ENCODE measurements around the gene PDIA5.
A peak's percentile ranks its signal among the peaks of the same experiment; 100 is the strongest.

Gene PDIA5

GRCh38 chr3:123186695-123187094, 119.9 kb downstream of the PDIA5 start:
- DNase-seq = no peak

- no peak for DNase-seq
These were observed 121.2 kb downstream of the PDIA5 start for GRCh38 chr3:123188058-123188457.

DNA sequence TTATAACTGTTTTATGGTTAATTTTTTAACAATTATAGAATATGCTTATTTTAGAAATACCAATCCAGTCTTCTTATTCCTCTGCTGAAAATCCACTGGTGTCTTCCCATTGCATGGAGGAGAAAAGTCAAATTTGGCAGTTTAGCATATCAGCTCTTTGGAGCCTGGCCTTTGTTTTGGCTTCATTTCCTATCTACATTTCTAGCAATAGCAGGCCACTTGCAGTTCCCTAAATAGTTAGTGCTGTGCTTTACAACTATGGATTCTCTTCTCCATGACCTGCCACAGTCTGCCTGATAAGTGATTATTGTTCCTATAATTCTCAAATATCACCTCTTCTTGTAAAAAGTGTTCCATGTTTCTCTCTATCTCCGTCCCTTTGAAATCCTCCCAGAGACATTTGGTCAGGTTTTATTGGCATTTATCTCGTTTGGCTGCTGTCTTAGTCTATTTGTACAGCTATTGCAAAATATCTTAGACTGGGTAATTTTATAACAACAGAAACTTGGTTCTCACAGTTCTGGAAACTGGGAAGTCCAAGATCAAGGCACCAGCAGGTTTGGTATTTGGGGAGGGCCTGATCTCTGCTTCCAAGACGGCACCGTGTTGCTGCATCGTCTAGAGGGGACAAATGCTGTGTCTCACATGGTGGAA, 126.8 kb downstream of the PDIA5 start:
- no peak for DNase-seq

GRCh38 chr3:123194552-123194951, 127.7 kb downstream of the PDIA5 start:
- DNase-seq = no peak

DNA sequence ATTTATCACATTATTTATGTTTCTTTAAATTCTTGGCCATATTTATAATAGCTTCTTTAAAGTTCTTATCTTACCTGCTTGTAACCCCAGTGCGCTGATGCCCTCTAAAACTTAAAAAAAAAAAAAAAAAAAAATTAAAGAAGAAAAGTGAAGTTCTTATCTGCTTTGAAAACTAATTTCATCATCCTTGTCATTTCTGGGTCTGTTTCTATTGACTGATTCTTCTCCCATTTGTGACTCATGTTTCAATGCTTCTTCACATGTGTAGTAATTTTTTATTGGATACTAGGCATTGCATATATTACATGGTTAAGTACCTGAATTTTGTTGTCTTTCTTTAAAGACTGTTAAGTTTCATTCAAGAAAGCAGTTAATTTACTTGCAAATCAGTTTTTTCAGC, 131.5 kb downstream of the PDIA5 start:
- DNase-seq = no peak

DNA sequence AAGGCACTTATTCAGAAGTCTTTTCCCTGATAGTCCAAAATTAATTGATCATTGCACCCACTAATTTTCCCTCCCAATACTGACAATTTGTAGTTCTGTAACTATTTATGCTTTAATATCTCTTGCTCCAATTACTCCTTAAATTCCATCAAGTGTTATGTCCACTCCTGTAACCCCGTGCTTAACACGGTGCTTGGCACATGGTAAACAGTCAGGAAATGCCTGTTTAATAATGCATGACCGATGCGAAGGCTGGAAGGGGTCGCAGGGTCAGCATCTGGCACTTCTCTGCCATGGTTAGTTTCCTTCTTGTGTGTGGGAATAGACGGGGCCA, 134.4 kb downstream of the PDIA5 start:
- DNase-seq = no peak

GRCh38 chr3:123201557-123202427, 135.0 kb downstream of the PDIA5 start, which contains the start of gene SEC22A:
TSS of gene SEC22A (plus strand) at chr3:123201943. CDS start at chr3:123209218, 7,275 bp downstream.
- DNase-seq = peak; percentile 98

DNA sequence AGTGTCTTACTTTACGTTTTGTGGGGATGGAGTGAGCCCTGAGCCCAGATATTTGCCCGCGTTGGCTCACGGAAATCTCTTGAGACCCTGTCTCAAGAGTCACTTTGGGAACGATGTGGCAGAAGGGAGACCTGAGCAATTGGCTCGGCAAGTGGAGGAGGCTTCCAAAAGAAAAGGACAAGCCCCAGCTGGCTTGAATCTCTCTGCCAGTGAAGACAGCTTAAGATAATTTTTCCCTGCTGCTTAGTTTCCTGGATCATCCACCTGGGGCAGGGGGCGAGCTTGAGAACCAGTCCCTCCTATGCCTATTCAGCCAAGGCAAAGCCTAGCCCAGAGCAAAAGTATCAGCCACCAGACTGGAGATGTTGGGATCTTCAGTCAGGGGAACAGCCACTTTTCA, 135.6 kb downstream of the PDIA5 start:
- DNase-seq = no peak
